Measurements from ENCODE around the gene CZIB. TPM values are rescaled to one million over a fixed set of nuclear protein-coding genes. Genes with fewer than 3 reads are reported as not detected.

Gene CZIB
- total RNA-seq, 1 experiment from 2014 or later: 57.2 TPM

- TF ChIP-seq TCF7L2 (IDR thresholded peaks at IDR 0.05; ENCODE audit: low read depth, low read length): no peak
- TF ChIP-seq SIN3A (IDR thresholded peaks at IDR 0.05; ENCODE audit: borderline replicate concordance, insufficient read depth, low read depth, low read length): no peak
- TF ChIP-seq CTCF (IDR thresholded peaks at IDR 0.05): no peak
- no peak for TF ChIP-seq POLR2AphosphoS5 (IDR thresholded peaks at IDR 0.05; ENCODE audit: low read depth, low read length)
- no peak for TF ChIP-seq REST (IDR thresholded peaks at IDR 0.05; ENCODE audit: insufficient read depth in 1 of 2, low read depth in 2 of 2, low read length in 1 of 2)
- in situ Hi-C loops (cut with HindIII; ENCODE audit: low pct_unique_long_range_greater_than_20kb, low sequenced_read_pairs): no loop called here
- no peak for DNase-seq (ENCODE audit: low read depth, low spot score)
- Histone ChIP-seq H3K4me3 (ENCODE audit: low read depth in 2 of 2, low read length in 2 of 2) (no peak overlapping the region), H3K9me3 (ENCODE audit: control insufficient read depth, insufficient read depth, low read depth, low read length) (no peaks in the 10 kb centered on the region), H3K4me1 (ENCODE audit: control insufficient read depth, insufficient read depth, low read length) (no peaks in the 10 kb centered on the region), H3K27me3 (ENCODE audit: control insufficient read depth, insufficient read depth, low read length) (no peaks in the 10 kb centered on the region), H3K36me3 (ENCODE audit: control insufficient read depth, insufficient read depth, low read length) (no peaks in the 10 kb centered on the region), H3K27ac (ENCODE audit: low read length) (no peak overlapping the region)
- no peak for ATAC-seq
- intact Hi-C loops (cut with micrococcal nuclease; ENCODE audit: unreplicated experiment): no loop called here
- ChIA-PET CTCF (interaction anchor here (0.7 kb wide), 1 partner anchor 122 kb away, joined by 3 read pairs; no protein-coding TSS in a partner anchor), POLR2A (interaction anchor here (0.6 to 0.7 kb wide), 2 partner anchors 29 to 122 kb away, joined by 3 to 6 read pairs; no protein-coding TSS in a partner anchor)
- BruUV-seq (replicated peaks): no TSS peak
Measured at GRCh38 chr1:53267761-53268160, 47.3 kb upstream of the CZIB start.

- H3K9me3 ChIP-seq (ENCODE audit: control insufficient read depth, insufficient read depth, low read depth, low read length): no peaks in the 10 kb centered on the region
- H3K4me1 ChIP-seq (ENCODE audit: control insufficient read depth, insufficient read depth, low read length): no peaks in the 10 kb centered on the region
- CTCF ChIA-PET: interaction anchor here (0.5 to 1.1 kb wide), 3 partner anchors 127 to 561 kb away, joined by 3 to 4 read pairs (median 4); no protein-coding TSS in a partner anchor
- no TSS peak for BruUV-seq (replicated peaks)
- TF ChIP-seq TCF7L2 (IDR thresholded peaks at IDR 0.05; ENCODE audit: low read depth, low read length) (no peak), SIN3A (IDR thresholded peaks at IDR 0.05; ENCODE audit: borderline replicate concordance, insufficient read depth, low read depth, low read length) (no peak), POLR2AphosphoS5 (IDR thresholded peaks at IDR 0.05; ENCODE audit: low read depth, low read length) (no peak), REST (IDR thresholded peaks at IDR 0.05; ENCODE audit: insufficient read depth in 1 of 2, low read depth in 2 of 2, low read length in 1 of 2) (no peak), CTCF (IDR thresholded peaks at IDR 0.05) (peak; percentile 70; the same call in 1 of the 2 replicates)
- POLR2A ChIA-PET: interaction anchor here (0.6 kb wide), 1 partner anchor 178 kb away, joined by 10 read pairs; no protein-coding TSS in a partner anchor
- DNase-seq (ENCODE audit: low read depth, low spot score): no peak
- H3K36me3 ChIP-seq (ENCODE audit: control insufficient read depth, insufficient read depth, low read length): no peaks in the 10 kb centered on the region
- intact Hi-C loops (cut with micrococcal nuclease; ENCODE audit: unreplicated experiment): no loop called here
- peak; percentile 69 for ATAC-seq
- H3K4me3 ChIP-seq (ENCODE audit: low read depth in 2 of 2, low read length in 2 of 2): no peak overlapping the region
- no peaks in the 10 kb centered on the region for H3K27me3 ChIP-seq (ENCODE audit: control insufficient read depth, insufficient read depth, low read length)
- H3K27ac ChIP-seq (ENCODE audit: low read length): no peak overlapping the region
- in situ Hi-C loops (cut with HindIII; ENCODE audit: low pct_unique_long_range_greater_than_20kb, low sequenced_read_pairs): no loop called here
Measured at GRCh38 chr1:53266038-53266437, 45.6 kb upstream of the CZIB start.
